TTC549 (cell line): ENCODE results near the gene DLG2.

ENCODE experiments used
- FAIRE-seq: peaks from 2 replicates; lab custom pipeline; 2012; peaks lifted over from hg19 to GRCh38; lab: Jason Lieb, UNC

The DLG2 gene

DNA sequence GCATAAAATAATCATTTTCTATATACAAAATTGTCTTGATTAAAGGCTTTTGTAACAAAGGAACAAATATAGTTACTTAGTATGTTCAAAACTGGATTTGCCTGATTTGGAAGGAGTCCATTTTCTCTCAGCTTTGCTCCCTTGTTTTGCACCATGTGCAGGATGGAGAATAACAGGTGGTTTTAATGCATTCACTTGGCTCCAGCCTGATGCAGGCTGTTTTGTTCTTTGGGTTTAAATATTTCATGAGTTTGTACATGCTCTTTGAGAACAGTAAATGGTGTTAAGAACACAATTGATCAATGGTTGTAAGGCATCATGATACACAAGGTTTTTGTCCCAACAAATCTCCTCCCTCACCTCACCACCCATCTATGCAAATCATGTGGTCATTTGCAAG is 1454.1 kb downstream of the DLG2 start:
- no peak for FAIRE-seq

DNA sequence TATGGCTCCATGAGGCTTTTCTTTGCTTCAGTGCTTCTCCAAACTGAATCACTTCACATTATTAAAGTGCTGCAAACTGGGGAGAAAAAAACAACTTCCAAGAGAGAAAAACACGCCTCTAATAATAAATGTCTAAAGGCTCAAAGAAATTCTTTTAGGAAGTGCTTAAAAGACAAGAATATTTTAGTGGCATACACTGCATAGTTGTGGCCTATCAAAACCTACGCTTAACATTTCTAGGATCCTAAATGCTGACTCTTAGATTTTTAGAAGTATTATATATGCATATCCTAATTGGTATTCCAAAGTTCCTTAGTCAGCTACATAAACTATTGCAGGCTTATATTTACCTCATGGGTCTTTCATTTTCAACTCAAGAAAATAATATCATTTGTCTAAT is 1462.0 kb downstream of the DLG2 start:
- FAIRE-seq, result no peak

DNA sequence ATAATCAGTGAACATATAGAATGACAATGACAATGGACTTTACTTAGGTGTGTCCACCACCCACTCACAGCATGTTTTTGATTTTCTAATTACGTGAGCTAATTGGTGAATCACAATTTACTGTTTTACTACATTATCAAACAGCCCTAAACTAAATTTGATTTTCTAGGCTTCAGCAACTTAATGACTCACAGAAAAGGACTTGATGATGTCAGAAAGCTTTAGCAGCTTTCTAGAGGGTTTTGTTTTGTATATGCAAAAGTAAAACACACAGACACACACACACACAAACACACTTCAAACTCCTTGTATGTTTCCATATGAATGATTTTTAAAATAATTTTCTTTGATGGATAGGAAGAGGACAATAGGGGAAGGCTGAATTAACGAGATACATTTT is 1462.4 kb downstream of the DLG2 start:
- no peak for FAIRE-seq

DNA sequence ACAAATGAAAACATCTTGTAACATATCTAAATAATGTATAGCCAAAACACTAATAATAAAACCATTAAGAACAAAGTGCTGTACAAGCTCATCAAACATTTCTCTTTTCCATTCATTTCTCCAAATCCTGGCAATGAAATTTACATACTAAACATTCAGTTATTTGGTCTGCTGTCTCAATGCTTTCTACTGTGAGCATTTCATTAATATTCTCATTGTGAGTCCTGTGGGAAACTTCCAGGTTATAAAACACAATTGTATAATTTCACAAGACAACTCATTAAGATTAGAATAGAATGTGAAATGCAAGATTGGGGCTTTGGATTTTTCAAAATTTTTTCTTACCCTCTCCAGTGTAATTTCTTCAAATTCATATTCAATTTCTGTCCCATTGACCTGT is 1464.0 kb downstream of the DLG2 start:
- no peak for FAIRE-seq

DNA sequence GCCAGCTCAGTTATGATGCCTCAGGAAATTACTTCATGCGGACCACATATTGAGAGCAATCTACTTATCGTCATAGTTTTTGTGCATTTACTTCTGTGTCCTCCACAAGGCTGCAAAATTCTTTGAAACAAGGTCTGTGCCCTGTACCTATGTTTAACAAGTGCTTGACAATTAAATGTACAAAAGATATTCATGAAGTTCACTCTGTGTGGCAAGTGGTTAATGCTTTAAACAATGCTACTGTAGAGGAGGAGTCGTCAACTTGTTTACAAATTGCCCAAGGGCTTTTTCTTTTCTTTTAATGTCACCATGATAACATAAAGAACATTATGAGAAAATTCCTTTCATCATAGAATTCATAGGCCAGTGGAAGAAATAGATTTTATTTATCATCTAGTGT is 1469.5 kb downstream of the DLG2 start:
- FAIRE-seq, result no peak

DNA sequence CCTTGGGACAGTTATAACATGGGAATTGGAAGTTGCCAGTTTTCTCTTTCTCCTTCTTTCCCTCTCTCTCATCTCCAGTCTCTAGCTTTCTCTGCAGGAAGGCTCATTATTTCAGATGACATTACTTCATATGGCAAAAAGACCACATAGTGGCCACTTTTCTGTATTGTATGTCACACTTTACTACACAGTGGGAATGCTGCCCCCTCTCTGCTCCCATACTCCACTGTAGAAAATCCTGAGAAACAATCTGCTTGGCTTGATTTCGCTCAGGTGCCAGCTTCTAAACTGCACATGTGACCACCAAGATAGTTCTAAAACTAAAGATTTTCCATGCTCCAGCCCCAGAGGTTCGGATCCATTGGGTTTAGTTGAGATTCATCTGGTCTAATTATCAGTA is 1480.3 kb downstream of the DLG2 start:
- no peak for FAIRE-seq

DNA sequence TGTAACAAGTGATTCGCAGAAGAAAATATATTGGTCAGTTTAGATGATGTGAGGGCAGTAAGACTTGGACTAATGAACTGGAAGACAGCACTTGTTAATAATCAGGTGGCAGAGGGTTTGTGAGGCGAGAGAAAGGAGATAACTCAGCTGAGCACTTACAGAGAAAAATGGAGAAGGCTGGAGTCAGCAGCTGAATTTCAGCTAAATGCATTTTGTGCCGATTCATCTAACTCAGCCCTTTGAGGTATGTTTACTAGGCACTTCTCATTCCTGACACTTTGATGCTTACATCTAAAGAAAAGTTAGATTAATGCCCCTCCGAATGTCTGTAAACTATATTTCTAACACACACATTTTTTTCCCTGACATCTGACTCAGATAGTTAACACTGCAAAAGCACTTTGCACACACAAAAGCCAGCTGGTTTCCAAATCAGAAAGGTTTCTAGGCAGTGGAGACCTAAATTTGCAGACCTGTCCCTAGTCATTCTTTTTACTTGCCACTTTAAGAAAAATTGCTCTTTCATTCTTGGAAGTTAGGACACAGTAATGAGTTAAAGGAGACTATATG is 1481.4 kb downstream of the DLG2 start:
- no peak for FAIRE-seq

DNA sequence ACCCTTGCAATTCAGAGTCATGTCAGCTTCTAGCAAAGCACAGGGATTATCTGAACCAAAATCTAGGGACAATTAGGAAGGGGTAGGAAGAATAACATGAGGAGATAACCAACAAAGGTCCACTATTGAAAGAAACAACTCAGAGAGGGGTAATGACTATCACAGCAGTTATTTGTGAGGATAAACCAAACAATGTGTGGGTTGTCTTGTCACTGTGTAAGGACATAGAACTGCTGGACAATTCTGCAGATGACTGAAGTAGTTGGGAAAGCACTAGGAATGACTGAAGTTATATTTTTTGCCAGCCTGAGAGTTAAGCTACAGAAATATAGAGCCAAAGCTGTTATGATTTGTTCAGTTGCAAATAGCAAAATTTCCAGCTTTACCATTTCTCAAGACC is 1482.6 kb downstream of the DLG2 start:
- FAIRE-seq, result no peak

DNA sequence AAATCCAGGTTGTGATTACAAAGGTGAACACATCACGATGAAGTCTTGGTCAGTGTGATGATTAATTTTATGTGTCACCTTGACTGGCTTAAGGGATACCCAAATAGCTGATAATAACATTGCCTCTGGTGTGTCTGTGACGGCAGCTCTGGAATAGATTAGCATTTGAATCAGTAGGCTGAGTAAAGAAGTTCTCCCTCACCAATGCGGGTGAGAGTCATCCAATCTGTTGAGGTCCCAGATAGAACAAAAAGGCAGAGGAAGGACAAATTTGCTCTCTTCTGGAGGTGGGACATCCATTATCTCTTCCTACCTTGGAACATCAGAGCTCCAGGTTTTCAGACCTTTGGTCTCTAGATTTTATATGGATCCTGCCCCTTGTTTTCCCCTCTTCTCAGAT is 1484.7 kb downstream of the DLG2 start:
- no peak for FAIRE-seq

DNA sequence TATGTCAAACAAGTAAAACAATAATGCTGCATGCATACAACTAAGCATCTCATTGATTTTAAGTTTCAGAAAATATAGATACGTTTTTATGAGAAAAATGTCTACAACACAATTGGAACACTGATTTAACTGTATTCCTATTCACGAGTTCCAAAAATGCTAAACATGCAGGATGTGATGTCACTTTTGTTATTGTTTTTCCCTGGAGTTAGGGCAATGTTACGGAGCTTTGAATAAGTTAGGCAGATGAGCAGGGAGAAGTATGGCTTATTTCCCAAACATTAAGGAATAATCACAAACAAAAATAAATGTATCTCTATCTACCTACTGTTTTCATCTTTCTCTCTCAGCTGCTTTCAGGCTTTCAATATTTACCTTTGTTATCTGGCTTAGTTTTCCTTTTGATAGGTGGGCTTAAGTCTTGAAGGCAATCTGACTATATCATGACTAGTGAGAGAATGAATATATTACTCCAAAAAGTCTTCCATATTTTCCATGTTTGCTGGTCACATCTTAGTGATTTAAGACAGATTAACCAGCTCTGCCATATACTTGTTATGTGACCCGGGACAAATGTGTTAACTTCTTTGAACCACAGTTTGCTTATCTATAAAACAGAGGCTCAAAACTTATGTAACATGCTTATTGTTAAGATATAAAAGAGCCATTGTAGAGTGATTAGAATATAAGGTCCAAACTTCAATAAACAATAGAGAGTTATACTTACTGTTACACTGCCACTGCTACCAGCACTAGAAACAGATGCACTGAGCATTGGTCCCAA is 1486.6 kb downstream of the DLG2 start:
- FAIRE-seq, result no peak

DNA sequence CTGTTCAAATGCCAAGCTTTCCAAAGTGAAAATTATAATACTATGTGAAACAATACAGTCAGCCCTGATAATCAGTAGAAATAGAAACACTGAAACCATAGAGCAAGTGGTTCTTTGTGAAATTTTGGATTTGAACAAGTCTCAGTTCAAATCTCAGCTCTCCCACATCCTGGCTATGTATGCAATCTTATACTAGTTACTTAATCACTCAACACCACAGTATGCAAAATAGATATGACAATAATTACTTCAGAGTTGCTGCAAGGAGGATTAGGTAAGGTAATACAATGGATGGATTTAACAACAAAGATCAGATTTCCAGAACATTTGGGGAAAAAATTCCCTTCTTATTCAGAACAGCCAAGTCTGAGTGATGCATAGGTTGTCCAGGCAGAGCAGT is 1489.2 kb downstream of the DLG2 start:
- no peak for FAIRE-seq

DNA sequence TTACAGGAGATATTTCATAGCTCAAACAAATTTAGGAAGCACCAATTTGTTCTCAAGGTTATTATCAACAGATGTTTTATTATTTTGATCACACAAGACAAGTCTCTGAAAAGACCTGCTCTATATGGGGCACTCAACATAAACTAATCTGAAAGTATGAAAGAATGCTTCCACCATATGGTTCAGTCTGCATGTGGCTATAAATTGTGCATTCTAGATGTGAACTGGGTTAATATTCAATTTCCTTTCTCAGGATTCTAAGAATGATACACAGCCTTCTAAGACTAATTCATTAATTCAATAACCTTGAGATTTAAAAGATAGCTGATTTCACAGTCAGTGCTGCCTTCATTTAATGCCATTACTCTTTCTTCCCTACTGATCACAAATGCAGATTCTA is 1489.6 kb downstream of the DLG2 start:
- no peak for FAIRE-seq

DNA sequence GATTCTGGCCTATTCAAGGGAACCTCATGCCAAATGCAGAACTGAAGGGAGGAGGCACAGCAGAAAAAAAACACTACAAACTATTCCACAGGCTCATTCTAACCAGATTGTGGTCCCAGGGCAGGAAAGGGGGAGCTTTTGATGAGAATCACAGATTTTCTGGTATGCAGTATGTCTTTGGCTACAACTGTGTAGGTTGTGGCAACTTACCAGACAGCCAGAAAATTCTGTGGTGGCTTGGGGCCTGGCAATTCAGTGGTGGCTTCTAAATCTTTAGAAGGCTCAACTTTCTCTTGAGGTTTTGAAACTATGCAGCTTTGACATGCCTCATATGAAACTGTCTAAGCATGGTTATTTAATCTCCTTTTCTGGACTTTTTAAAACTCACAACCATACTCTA is 1490.2 kb downstream of the DLG2 start:
- no peak for FAIRE-seq

DNA sequence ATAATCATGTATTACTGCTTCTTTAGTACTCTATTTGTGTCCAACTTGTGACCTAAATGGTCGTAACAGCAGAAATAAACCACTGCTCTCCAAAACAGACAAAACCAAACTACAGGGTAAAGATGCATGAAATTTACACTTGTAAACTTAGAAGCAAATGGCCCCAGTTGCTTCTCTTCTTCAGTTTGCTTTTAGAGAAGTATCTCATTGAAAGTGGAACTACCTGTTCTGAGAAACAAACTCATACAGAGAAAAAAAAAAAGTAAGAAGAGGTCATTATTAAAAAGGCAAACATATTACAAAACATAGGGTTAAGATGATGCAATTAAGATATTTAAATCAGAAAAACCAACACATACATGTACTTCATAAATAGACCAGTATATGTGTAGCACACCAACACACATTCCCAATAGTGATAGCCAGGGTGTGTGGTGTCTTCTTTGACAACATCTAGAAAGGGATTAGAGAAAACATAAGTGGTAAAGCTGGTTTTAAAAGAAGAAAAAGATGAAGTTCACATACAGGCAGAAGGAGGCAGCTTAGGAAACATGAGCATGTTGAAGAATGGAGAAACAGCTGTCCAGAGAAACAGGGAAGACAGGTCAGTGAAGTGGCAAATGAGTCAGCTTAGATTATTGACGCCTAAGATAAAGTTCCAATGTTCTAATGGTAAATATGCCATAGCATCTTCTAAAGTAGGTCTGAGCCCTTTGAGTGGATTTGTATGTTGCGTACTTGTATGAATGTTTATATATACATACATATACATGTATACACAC is 1496.3 kb downstream of the DLG2 start:
- FAIRE-seq, result no peak

DNA sequence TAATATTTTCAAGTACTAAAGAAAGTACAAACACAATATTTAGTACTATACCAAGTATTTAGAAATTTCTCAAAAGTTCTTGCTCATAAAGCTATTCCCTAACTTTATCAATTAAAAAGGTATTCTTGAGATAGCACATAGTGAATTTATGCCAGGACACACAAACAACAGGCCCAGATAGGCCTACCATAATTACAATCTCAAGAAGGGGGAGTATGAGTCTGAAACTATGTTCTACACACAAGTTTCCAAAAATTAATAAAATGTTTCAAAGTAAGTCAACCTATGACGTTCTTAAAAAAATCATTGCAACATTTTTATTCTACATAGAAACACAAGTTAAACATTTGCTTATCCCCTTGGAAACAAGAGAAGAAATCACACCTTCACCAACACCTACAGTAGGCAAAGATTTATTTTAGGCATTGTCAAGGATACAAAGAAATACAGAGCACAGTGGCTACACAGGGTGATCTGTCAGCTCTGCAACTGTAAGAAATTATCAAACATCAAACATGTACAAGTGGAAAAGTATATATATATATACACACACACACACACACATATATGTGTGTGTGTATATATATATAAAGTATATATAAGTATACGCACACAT is 1497.1 kb downstream of the DLG2 start:
- FAIRE-seq, result no peak

DNA sequence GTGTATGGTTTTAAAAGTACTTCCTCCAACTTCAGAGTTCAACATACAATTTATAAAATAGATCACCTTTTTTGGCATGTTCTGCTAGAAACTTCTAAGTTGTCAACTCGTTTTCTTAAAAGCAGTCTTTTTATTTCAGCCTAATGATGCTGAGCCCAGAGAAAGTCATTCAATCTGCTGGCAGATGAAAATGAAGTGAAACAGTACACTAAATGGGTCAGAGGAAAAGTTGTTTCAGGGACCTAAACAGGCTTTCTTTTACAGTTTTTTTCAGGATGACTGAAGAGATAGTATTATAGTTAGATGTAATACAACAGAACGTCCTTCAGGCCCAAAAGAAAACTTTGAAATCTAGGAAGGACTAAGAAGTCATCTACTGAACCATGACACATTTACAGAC is 1498.3 kb downstream of the DLG2 start:
- no peak for FAIRE-seq

DNA sequence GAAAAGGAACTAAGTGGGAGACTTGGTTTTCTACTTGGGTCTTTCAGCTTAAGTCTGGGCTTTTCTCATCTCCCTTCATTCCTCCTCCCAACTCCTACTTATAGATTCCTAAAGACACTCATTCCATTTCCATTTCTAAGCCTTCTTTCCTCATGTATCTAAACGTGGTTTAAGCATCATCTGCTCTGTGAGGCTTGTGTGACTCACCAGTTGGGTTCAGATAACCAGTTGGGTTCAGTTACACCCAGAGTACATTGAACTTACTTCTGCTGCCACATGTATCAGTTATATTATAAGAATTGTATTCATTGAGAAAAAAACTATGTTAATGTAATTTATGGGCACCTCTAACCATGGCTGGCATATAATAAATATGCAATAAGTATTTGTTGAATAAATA is 1509.8 kb downstream of the DLG2 start:
- FAIRE-seq, result no peak

DNA sequence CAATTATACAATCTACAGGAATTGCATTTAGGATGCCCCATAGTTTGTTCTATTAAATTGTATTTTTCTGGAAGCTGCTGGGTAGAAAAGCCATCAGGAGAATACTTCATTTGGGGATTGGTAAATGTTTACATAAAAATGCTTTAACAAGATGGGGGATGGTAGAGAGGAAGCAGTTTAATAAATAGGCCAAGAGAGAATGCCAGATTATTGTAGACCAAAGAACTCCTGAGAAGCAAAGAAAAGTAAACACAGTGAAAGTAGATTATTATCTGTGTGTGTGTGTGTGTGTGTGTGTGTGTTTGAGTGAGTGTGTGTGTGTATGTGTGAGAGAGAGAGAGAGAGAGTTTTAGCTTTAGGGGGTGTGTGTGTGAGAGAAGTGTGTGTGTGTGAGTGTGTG is 1520.6 kb downstream of the DLG2 start:
- FAIRE-seq, result no peak

DNA sequence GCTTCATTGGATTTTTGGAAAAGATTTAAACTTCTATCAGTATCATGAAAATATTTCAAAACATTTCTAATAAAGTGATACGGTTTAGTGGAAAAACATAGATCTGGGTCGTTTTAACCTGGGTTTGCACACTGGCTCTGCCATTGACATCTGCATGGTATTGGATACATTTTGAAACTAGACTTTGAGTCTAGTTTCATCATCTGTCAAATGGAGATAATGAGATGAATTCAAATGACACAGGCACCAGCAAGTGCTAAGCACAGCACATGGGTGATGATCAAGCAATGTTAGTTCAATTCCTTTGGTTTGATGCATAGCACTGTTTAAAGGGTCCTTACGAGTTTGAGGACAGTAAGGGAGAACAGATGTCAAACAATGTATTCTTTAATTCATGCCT is 1522.0 kb downstream of the DLG2 start:
- FAIRE-seq, result no peak

DNA sequence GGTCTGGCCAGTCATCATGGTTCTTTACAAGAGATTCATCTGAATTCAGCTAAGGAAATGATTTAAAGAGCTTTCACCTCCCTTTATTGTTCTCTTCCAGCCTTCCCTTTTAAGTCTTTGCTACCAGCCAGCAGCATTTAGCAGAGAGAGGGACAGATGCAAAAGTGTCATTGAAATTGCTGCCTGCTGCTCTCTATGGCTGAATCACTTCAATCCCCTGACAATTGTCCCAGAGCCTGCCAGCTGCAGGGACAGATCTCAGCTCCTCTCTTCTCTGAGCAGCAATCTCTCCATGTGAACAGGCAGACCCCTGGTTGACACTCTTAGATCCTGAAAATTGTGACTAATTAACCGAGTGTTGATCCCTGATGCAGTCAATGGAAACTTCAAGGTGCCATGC is 1524.0 kb downstream of the DLG2 start:
- FAIRE-seq, result no peak

DNA sequence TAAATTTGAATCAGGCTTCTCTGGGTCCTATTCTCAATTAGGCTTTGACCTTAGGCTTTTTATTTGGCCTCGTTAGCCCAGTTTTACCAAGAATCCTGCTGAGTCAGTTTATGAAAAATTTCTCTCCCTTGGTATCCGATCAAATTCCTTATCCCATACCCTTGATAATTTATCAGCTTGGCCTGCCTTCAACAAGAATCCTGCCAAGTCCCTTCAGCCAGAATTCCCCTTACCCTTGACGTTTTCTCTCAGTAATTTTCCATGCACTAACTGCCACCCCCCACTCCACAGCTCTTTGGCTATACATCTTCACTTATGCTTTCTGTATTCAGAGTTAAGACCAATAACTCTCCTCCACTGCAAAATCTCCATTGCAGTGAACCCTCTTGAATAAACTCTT is 1530.0 kb downstream of the DLG2 start:
- no peak for FAIRE-seq

DNA sequence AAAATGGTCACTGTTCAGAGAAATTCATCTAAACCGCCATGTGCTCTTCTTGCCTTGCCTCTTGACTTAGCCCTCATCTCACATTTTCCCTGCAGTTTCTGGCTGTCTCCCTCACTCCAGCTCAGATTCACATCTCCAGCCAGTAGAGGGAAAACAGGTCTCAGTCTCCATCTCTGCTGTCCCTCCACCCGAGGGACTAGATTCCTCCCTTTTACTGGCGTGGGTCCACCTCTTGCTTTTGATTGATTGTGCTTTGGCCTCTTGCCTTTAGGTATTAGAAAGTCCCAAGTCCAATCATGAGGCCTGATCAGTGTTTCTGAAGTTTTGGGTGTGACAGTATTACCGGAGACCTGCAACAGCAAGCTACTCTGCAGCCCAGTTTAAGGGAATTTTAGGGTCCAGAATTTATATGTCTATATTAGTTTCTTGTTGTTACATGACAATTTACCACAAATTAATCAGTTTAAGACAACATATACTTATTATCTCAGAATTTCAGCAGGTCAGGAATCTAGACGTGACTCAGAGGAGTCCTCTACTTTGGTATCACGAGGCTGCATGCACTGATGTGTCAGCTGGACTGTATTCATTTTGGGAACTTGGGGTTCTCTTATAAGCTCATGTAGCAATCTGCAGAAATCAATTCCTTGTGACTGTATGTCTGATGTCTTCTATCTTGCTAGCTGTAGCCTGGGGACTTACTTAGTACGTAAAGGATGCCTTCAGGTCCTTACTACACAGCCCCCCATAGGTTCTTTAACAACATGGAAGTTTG is 1535.7 kb downstream of the DLG2 start:
- FAIRE-seq, result no peak
